ENCODE measurements around the gene DNASE1L1. TPM values are rescaled to one million over a fixed set of nuclear protein-coding genes. Genes with fewer than 3 reads are reported as not detected.

The DNASE1L1 gene
- 17.6 and 30.8 TPM in 2 replicates for total RNA-seq (2014; rRNA removed; shearing (Covaris generic); ENCODE audit: low replicate concordance)

GRCh38 chrX:154409222-154409871 lies at the start of gene DNASE1L1:
TSS of gene DNASE1L1 (minus strand) at chrX:154409254. CDS start at chrX:154405568, 3,686 bp downstream.
- Histone ChIP-seq H3K36me3 (ENCODE audit: insufficient read depth, low read length) (no peaks in the 10 kb centered on the region), H3K9me3 (ENCODE audit: low read length) (no peaks in the 10 kb centered on the region), H2AFZ (ENCODE audit: low read length) (no peak within 1 kb of the TSS), H3K4me2 (ENCODE audit: low read depth, low read length, poor library complexity, severe bottlenecking) (no peak within 1 kb of the TSS), H3K79me2 (ENCODE audit: low read length) (peaks cover 4% of the 10 kb centered on the region), H3K9ac (ENCODE audit: low read length) (no peak within 1 kb of the TSS), H4K20me1 (ENCODE audit: insufficient read depth, low read depth, low read length) (no peaks in the 10 kb centered on the region), H3K9me2 (replicated peaks; ENCODE audit: insufficient read depth, low read length) (no peaks in the 10 kb centered on the region), H3K27me3 (ENCODE audit: low read length) (no peaks in the 10 kb centered on the region), H3K27ac (ENCODE audit: low read length) (no peak within 1 kb of the TSS), H3K4me3 (ENCODE audit: low read length) (no peak within 1 kb of the TSS), H3K4me1 (ENCODE audit: low read length) (peaks cover 11% of the 10 kb centered on the region)
- no peak for DNase-seq

GRCh38 chrX:154458116-154458953 lies 49.3 kb upstream of the DNASE1L1 start, which contains the start of gene PLXNA3:
TSS of gene PLXNA3 (plus strand) at chrX:154458281. CDS start at chrX:154460184, 1,903 bp downstream.
- Histone ChIP-seq H3K36me3 (ENCODE audit: insufficient read depth, low read length) (no peaks in the 10 kb centered on the region), H3K4me1 (ENCODE audit: low read length) (peaks cover 6% of the 10 kb centered on the region), H3K9me3 (ENCODE audit: low read length) (no peaks in the 10 kb centered on the region), H4K20me1 (ENCODE audit: insufficient read depth, low read depth, low read length) (no peaks in the 10 kb centered on the region), H3K27ac (ENCODE audit: low read length) (no peak within 1 kb of the TSS), H2AFZ (ENCODE audit: low read length) (no peak within 1 kb of the TSS), H3K27me3 (ENCODE audit: low read length) (no peaks in the 10 kb centered on the region), H3K4me3 (ENCODE audit: low read length) (peak within 1 kb of the TSS; percentile 81), H3K4me2 (ENCODE audit: low read depth, low read length, poor library complexity, severe bottlenecking) (peak within 1 kb of the TSS; percentile 80), H3K79me2 (ENCODE audit: low read length) (peaks cover 6% of the 10 kb centered on the region; the same call in 1 of the 2 replicates), H3K9ac (ENCODE audit: low read length) (peak within 1 kb of the TSS; percentile 74), H3K9me2 (replicated peaks; ENCODE audit: insufficient read depth, low read length) (no peaks in the 10 kb centered on the region)
- DNase-seq: peak; percentile 71

GRCh38 chrX:154457491-154458115 lies 48.5 kb upstream of the DNASE1L1 start:
- no peaks in the 10 kb centered on the region for H3K9me2 ChIP-seq (replicated peaks; ENCODE audit: insufficient read depth, low read length)
- DNase-seq: peak; percentile 74
- H3K4me1 ChIP-seq (ENCODE audit: low read length): peaks cover 6% of the 10 kb centered on the region
- H4K20me1 ChIP-seq (ENCODE audit: insufficient read depth, low read depth, low read length): no peaks in the 10 kb centered on the region
- H3K36me3 ChIP-seq (ENCODE audit: insufficient read depth, low read length): no peaks in the 10 kb centered on the region
- H3K27ac ChIP-seq (ENCODE audit: low read length): no peak overlapping the region
- H3K27me3 ChIP-seq (ENCODE audit: low read length): no peaks in the 10 kb centered on the region
- H3K9me3 ChIP-seq (ENCODE audit: low read length): no peaks in the 10 kb centered on the region
- H2AFZ ChIP-seq (ENCODE audit: low read length): no peak overlapping the region
- peak overlapping the region; percentile 44 for H3K4me2 ChIP-seq (ENCODE audit: low read depth, low read length, poor library complexity, severe bottlenecking)
- peak overlapping the region; percentile 74; the same call in 1 of the 2 replicates for H3K9ac ChIP-seq (ENCODE audit: low read length)
- H3K4me3 ChIP-seq (ENCODE audit: low read length): peak overlapping the region; percentile 81; the same call in 1 of the 2 replicates
- peaks cover 6% of the 10 kb centered on the region; the same call in 1 of the 2 replicates for H3K79me2 ChIP-seq (ENCODE audit: low read length)

GRCh38 chrX:154452823-154453222 lies 43.8 kb upstream of the DNASE1L1 start:
- Histone ChIP-seq H3K36me3 (ENCODE audit: insufficient read depth, low read length) (no peaks in the 10 kb centered on the region), H3K4me1 (ENCODE audit: low read length) (no peaks in the 10 kb centered on the region), H2AFZ (ENCODE audit: low read length) (no peak overlapping the region)

GRCh38 chrX:154450312-154450711 lies 41.3 kb upstream of the DNASE1L1 start:
- Histone ChIP-seq H3K79me2 (ENCODE audit: low read length) (peaks cover under 1% of the 10 kb centered on the region; the same call in 1 of the 2 replicates), H3K9ac (ENCODE audit: low read length) (no peak overlapping the region), H3K4me2 (ENCODE audit: low read depth, low read length, poor library complexity, severe bottlenecking) (no peak overlapping the region), H3K36me3 (ENCODE audit: insufficient read depth, low read length) (no peaks in the 10 kb centered on the region), H3K27me3 (ENCODE audit: low read length) (no peaks in the 10 kb centered on the region), H3K4me3 (ENCODE audit: low read length) (no peak overlapping the region), H2AFZ (ENCODE audit: low read length) (no peak overlapping the region), H3K9me2 (replicated peaks; ENCODE audit: insufficient read depth, low read length) (no peaks in the 10 kb centered on the region), H3K27ac (ENCODE audit: low read length) (no peak overlapping the region), H3K9me3 (ENCODE audit: low read length) (no peaks in the 10 kb centered on the region), H3K4me1 (ENCODE audit: low read length) (no peaks in the 10 kb centered on the region; the same call in 1 of the 2 replicates), H4K20me1 (ENCODE audit: insufficient read depth, low read depth, low read length) (no peaks in the 10 kb centered on the region)
- DNase-seq: no peak

More at GRCh38 chrX:154452823-154453222, 43.8 kb upstream of the DNASE1L1 start:
- Histone ChIP-seq H3K27me3 (ENCODE audit: low read length) (no peaks in the 10 kb centered on the region), H3K27ac (ENCODE audit: low read length) (no peak overlapping the region), H3K9me2 (replicated peaks; ENCODE audit: insufficient read depth, low read length) (no peaks in the 10 kb centered on the region), H3K9ac (ENCODE audit: low read length) (no peak overlapping the region), H3K79me2 (ENCODE audit: low read length) (no peaks in the 10 kb centered on the region), H3K4me3 (ENCODE audit: low read length) (no peak overlapping the region), H4K20me1 (ENCODE audit: insufficient read depth, low read depth, low read length) (no peaks in the 10 kb centered on the region), H3K9me3 (ENCODE audit: low read length) (no peaks in the 10 kb centered on the region), H3K4me2 (ENCODE audit: low read depth, low read length, poor library complexity, severe bottlenecking) (no peak overlapping the region)
- no peak for DNase-seq

- H3K4me3 ChIP-seq (ENCODE audit: low read length): no peak overlapping the region
- H3K27me3 ChIP-seq (ENCODE audit: low read length): no peaks in the 10 kb centered on the region
- no peaks in the 10 kb centered on the region for H3K9me2 ChIP-seq (replicated peaks; ENCODE audit: insufficient read depth, low read length)
- H4K20me1 ChIP-seq (ENCODE audit: insufficient read depth, low read depth, low read length): no peaks in the 10 kb centered on the region
- peaks cover 7% of the 10 kb centered on the region for H3K4me1 ChIP-seq (ENCODE audit: low read length)
- no peak overlapping the region for H3K9ac ChIP-seq (ENCODE audit: low read length)
- H2AFZ ChIP-seq (ENCODE audit: low read length): no peak overlapping the region
- H3K9me3 ChIP-seq (ENCODE audit: low read length): no peaks in the 10 kb centered on the region
- DNase-seq: no peak
- H3K36me3 ChIP-seq (ENCODE audit: insufficient read depth, low read length): no peaks in the 10 kb centered on the region
- H3K27ac ChIP-seq (ENCODE audit: low read length): no peak overlapping the region
- no peak overlapping the region for H3K4me2 ChIP-seq (ENCODE audit: low read depth, low read length, poor library complexity, severe bottlenecking)
- peaks cover 7% of the 10 kb centered on the region for H3K79me2 ChIP-seq (ENCODE audit: low read length)
Measured at GRCh38 chrX:154449618-154450017, 40.6 kb upstream of the DNASE1L1 start.

- peaks cover 10% of the 10 kb centered on the region for H3K4me1 ChIP-seq (ENCODE audit: low read length)
- no peak overlapping the region for H3K27ac ChIP-seq (ENCODE audit: low read length)
- no peaks in the 10 kb centered on the region for H4K20me1 ChIP-seq (ENCODE audit: insufficient read depth, low read depth, low read length)
- no peak for DNase-seq
- no peaks in the 10 kb centered on the region for H3K9me2 ChIP-seq (replicated peaks; ENCODE audit: insufficient read depth, low read length)
- no peaks in the 10 kb centered on the region for H3K36me3 ChIP-seq (ENCODE audit: insufficient read depth, low read length)
- H3K9ac ChIP-seq (ENCODE audit: low read length): no peak overlapping the region
- H3K79me2 ChIP-seq (ENCODE audit: low read length): peaks cover 11% of the 10 kb centered on the region
- H3K27me3 ChIP-seq (ENCODE audit: low read length): no peaks in the 10 kb centered on the region
- no peak overlapping the region for H2AFZ ChIP-seq (ENCODE audit: low read length)
- H3K4me2 ChIP-seq (ENCODE audit: low read depth, low read length, poor library complexity, severe bottlenecking): no peak overlapping the region
- H3K4me3 ChIP-seq (ENCODE audit: low read length): no peak overlapping the region
- no peaks in the 10 kb centered on the region for H3K9me3 ChIP-seq (ENCODE audit: low read length)
Measured at GRCh38 chrX:154448484-154448883, 39.4 kb upstream of the DNASE1L1 start.

GRCh38 chrX:154446430-154446829 lies 37.4 kb upstream of the DNASE1L1 start:
- Histone ChIP-seq H4K20me1 (ENCODE audit: insufficient read depth, low read depth, low read length) (no peaks in the 10 kb centered on the region), H3K9me3 (ENCODE audit: low read length) (no peaks in the 10 kb centered on the region), H3K27ac (ENCODE audit: low read length) (no peak overlapping the region), H2AFZ (ENCODE audit: low read length) (no peak overlapping the region), H3K4me2 (ENCODE audit: low read depth, low read length, poor library complexity, severe bottlenecking) (no peak overlapping the region), H3K4me1 (ENCODE audit: low read length) (peaks cover 13% of the 10 kb centered on the region), H3K79me2 (ENCODE audit: low read length) (peaks cover 11% of the 10 kb centered on the region), H3K9me2 (replicated peaks; ENCODE audit: insufficient read depth, low read length) (no peaks in the 10 kb centered on the region), H3K4me3 (ENCODE audit: low read length) (no peak overlapping the region), H3K9ac (ENCODE audit: low read length) (no peak overlapping the region), H3K27me3 (ENCODE audit: low read length) (no peaks in the 10 kb centered on the region), H3K36me3 (ENCODE audit: insufficient read depth, low read length) (no peaks in the 10 kb centered on the region)
- DNase-seq: no peak
